ENCODE results near the gene SDK1.

The SDK1 gene

GRCh38 chr7:4134204-4134603 lies 833.2 kb downstream of the SDK1 start:
- DNase-seq (ENCODE audit: low read depth in 2 of 2), result no peak

DNA sequence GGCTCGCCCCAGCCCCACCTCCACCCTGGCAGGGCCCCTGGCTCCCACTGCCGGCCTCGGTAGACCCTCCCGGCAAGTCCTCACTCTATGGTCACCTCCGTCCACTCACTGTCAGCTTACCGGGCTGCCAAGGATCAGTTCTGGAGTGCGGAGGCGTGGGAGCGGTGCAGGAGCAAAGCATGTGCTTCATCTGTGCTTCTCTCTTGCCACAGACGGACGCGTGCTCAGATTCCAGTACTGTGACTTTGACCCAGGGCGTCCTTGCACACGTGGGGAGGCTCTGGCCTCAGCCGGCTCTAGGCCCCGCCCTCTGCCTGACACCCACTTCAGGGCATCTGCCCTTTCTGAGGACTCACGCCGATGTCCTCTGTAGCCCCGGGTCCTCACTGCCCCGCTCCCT lies 833.6 kb downstream of the SDK1 start:
- no peak for DNase-seq (ENCODE audit: low read depth in 2 of 2)

DNA sequence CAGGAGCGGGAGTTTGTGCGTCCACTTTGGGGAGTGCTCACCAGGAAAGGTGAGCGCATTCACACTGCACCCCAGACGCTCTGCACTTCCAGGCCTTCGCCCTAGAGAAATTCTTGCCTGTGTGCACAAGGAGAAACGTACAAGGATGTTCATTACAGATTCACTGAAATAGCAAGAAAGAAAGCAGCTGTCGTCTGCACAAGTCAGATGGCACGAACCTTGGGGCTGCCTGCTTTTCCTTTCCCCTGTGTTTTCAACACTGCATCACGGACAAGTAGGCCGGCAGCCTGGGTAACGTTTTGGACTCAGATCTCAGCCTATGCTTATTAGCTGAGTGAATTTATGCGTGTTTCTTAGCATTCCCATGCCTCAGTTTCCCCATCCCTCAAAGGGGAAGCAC lies 834.2 kb downstream of the SDK1 start:
- no peak for DNase-seq (ENCODE audit: low read depth in 2 of 2)

- no peak for DNase-seq (ENCODE audit: low read depth in 2 of 2)
These were observed 835.0 kb downstream of the SDK1 start for GRCh38 chr7:4136036-4136435.

DNA sequence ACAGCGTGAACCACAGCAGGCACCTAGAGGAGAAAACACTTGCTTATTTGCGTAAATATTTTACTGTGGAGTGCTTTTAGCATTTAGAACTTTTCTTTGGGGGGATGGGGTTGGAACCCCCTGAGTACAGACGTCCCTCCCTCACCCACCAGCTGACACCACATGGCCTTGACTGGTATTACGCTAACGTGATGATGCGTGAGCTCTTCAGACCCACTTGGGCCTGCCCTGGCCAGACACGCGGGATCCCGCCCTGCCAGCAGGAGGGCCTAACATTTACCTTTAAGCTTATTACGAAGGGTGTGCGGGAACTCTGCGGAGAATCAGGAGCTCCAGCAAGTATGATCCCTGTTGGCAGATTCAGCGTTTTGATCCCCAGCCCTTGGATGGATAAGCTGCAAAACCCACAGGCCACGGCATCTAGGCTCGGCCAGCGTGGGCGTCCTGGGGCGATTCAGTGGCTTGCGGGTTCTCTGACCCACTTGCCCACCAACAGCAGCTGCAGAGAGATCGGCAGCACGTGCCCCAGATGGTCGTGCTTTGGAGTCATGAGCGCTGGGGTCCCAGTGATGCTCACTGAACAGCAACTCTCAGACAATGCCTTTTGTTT lies 835.6 kb downstream of the SDK1 start:
- no peak for DNase-seq (ENCODE audit: low read depth in 2 of 2)

GRCh38 chr7:4137552-4137951 lies 836.5 kb downstream of the SDK1 start:
- no peak for DNase-seq (ENCODE audit: low read depth in 2 of 2)

GRCh38 chr7:4138866-4139265 lies 837.8 kb downstream of the SDK1 start:
- no peak for DNase-seq (ENCODE audit: low read depth in 2 of 2)

- no peak for DNase-seq (ENCODE audit: low read depth in 2 of 2)
These were observed 838.9 kb downstream of the SDK1 start for GRCh38 chr7:4139656-4140625.

DNA sequence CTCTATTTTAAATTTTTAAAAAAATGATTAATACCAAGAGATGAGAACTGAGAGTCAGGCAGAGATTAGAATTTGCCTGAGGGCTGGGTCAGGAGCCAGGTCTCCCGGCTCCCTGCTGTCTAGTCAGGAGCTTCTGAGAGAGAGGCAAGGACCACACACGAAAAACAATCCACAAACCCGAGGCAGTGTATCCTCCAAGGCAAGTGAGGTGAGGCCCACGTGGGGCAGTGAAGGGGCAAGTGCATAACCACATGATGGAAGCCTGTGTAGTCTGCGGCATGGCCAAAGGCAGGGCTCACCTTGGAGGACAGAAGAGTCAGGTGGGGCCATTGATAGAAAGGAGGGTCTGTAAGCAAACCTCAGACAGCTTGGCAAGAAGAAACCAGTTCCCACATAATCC lies 839.9 kb downstream of the SDK1 start:
- no peak for DNase-seq (ENCODE audit: low read depth in 2 of 2)

DNA sequence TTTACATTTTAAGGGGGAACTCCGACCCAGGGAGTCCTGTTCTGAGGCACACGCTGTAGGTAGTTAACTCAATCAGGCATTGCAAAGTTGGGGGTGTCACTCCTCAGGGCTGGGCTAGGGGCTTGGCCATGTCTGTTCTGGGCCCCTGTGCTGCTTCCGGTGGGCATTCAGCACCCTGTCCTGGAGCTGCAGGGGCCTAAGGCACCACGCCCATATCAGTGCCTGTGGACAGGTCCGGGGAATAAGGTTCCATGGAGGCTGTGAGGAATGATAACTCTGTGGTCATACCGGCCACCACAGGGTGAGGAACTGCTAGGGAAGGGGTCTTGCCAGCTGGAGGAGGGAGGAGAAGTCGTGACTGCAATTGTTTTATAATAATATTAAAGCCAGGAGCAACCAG lies 842.0 kb downstream of the SDK1 start:
- DNase-seq (ENCODE audit: low read depth in 2 of 2), result no peak

- DNase-seq (ENCODE audit: low read depth in 2 of 2), result no peak
These were observed 842.6 kb downstream of the SDK1 start for GRCh38 chr7:4143511-4144171.

GRCh38 chr7:4144172-4144701 lies 843.2 kb downstream of the SDK1 start:
- DNase-seq (ENCODE audit: low read depth in 2 of 2), result no peak

DNA sequence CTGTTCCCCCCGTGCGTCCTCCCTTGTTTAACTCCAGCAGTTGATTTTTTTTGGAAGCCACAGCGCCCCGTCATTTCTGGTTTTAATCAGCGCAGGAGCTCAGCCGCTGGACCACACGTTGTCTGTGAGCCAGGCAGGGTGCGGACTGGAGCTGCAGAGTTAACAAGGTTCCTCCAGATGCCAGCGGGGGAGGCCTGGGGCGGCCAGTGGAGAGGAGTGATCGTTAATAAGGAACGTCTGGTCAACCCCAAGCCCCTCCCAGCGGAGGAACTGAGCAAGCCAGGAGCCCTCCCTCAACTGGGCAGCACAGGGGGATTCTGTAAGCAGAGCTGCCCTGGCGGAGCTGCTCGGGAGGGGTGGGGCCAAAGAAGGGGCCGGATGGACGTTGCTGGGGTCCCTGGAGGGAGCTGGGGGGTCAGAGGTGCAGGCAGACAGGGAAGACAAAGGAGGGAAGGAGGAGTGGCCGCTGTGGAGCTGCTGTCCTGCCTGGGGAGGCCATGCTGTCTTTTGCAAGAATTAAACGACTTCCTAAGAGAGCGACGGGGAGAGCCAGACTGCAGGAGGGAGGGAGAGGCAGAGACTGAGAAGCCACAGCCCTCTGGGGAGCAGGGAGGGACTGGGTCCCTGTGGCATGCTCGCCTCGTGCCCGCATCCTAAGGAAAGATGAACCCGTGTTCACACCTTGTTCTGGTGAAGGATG lies 843.9 kb downstream of the SDK1 start:
- DNase-seq (ENCODE audit: low read depth in 2 of 2), result no peak

GRCh38 chr7:4145576-4145975 lies 844.5 kb downstream of the SDK1 start:
- DNase-seq (ENCODE audit: low read depth in 2 of 2), result no peak

GRCh38 chr7:4147926-4148620 lies 847.0 kb downstream of the SDK1 start:
- no peak for DNase-seq (ENCODE audit: low read depth in 2 of 2)

GRCh38 chr7:4149236-4149635 lies 848.2 kb downstream of the SDK1 start:
- no peak for DNase-seq (ENCODE audit: low read depth in 2 of 2)

- no peak for DNase-seq (ENCODE audit: low read depth in 2 of 2)
These were observed 848.6 kb downstream of the SDK1 start for GRCh38 chr7:4149645-4150044.

GRCh38 chr7:4150731-4151130 lies 849.7 kb downstream of the SDK1 start:
- no peak for DNase-seq (ENCODE audit: low read depth in 2 of 2)

DNA sequence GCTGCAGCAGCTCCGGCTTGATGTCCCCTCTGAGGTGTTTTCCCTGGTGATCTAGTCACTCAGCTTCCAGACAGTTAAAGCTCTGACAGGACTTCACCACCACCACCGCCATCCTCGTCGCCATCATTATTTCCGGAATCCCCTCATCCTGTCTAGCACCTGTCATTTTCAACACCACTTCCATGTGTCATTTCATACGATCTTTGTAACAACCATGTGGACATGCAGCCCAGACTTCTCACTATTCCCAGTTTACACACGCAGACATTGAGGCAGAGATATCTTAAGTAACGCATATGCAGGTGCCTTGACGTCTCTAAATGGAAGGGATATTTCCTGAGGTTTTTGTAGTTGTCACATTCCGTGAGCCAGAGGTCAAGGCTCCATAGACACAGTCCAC lies 850.5 kb downstream of the SDK1 start:
- DNase-seq (ENCODE audit: low read depth in 2 of 2), result no peak

DNA sequence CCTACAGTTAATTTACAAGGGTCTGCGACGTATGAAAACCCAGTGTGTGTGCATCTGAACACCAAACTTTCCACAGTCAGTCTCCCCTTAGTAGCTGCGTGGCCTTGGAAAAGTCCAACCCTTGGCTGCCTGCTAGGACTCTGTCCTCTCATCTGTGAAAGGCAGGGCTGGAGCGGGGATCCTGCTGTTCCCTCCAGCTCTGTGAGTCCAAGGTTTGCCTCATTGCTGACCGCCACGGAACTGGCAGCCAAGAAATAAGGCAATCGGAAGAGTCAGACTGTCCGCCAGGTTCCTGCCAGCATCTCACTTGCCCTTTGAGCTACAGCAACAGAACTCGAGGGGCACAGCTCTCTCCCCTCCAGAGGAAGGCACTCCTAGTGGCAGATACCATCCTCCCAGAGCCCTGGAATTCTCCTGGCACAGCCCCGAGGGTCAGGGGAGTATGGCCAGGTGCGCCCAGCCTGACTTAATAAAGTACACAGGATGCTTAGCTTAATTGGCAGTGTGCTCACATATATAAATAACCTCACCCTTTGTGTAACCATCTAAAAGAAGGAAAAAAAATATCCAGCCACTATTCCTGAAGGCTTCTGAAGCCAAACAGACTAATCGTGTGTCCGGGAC lies 851.0 kb downstream of the SDK1 start:
- no peak for DNase-seq (ENCODE audit: low read depth in 2 of 2)
